Activated gamma-delta T cell (primary cell): Measurements from ENCODE around the gene IDH2.
"Not testable (repeated sequence)": the region's sequence is repeated elsewhere in the genome, so short reads cannot be mapped to it uniquely, and the experiment has no call there.

Source experiments
- DNase-seq: peaks from one replicate; lab custom pipeline; 2025; lab: John Stamatoyannopoulos, UW

IDH2 gene

GRCh38 chr15:90084876-90085423, 17.3 kb downstream of the IDH2 start:
- no peak for DNase-seq

- DNase-seq = no peak
Observed at GRCh38 chr15:90083954-90084607, 18.2 kb downstream of the IDH2 start.

- no peak for DNase-seq
Observed at GRCh38 chr15:90083419-90083818, 18.8 kb downstream of the IDH2 start.

GRCh38 chr15:90082140-90082715, 20.0 kb downstream of the IDH2 start:
- DNase-seq = no peak

- no peak for DNase-seq
Observed at GRCh38 chr15:90080818-90081393, 21.4 kb downstream of the IDH2 start.

GRCh38 chr15:90080458-90080755, 21.9 kb downstream of the IDH2 start:
- DNase-seq = no peak

GRCh38 chr15:90079619-90080457, 22.4 kb downstream of the IDH2 start:
- no peak for DNase-seq

GRCh38 chr15:90078965-90079364, 23.3 kb downstream of the IDH2 start:
- no peak for DNase-seq

- DNase-seq = no peak
Observed at GRCh38 chr15:90076716-90077115, 25.6 kb downstream of the IDH2 start.

GRCh38 chr15:90075420-90076289, 26.6 kb downstream of the IDH2 start:
- DNase-seq = no peak

GRCh38 chr15:90074916-90075315, 27.4 kb downstream of the IDH2 start:
- DNase-seq = no peak

GRCh38 chr15:90074023-90074422, 28.2 kb downstream of the IDH2 start:
- DNase-seq = no peak

GRCh38 chr15:90072978-90073640, 29.2 kb downstream of the IDH2 start:
- no peak for DNase-seq

- DNase-seq = no peak
Observed at GRCh38 chr15:90071220-90071807, 31.0 kb downstream of the IDH2 start.

- DNase-seq = not testable (repeated sequence)
Observed at GRCh38 chr15:90070623-90071022, 31.6 kb downstream of the IDH2 start.

GRCh38 chr15:90067953-90068606, 34.2 kb downstream of the IDH2 start:
- DNase-seq = no peak

- no peak for DNase-seq
Observed at GRCh38 chr15:90067181-90067952, 34.9 kb downstream of the IDH2 start.

- no peak for DNase-seq
Observed at GRCh38 chr15:90065682-90066049, 36.6 kb downstream of the IDH2 start.

- DNase-seq = no peak
Observed at GRCh38 chr15:90064911-90065681, 37.2 kb downstream of the IDH2 start.
